Kidney (tissue), 14 donors: ENCODE results near the gene WWC2. TPM values are rescaled to one million over a fixed set of nuclear protein-coding genes. Genes with fewer than 3 reads are reported as not detected.

Source experiments
- DNase-seq, 5 donors: peaks; one replicate each; pipeline ENCODE4 v3.0.0-alpha.2; 2013 to 2020
- FAIRE-seq: peaks from 2 replicates; lab custom pipeline; 2012; peaks lifted over from hg19 to GRCh38; lab: Jason Lieb, UNC
- H3K27ac ChIP-seq, 2 donors: one replicate each; pipeline ENCODE4 v1.7.0; 2013; ENCODE audit warnings: low read depth in 2 of 2, low read length in 2 of 2, inconsistent platforms in 1 of 2
- H3K27me3 ChIP-seq: one replicate; pipeline ENCODE4 v1.7.1; 2013; ENCODE audit warnings: low read length, inconsistent platforms; ENCODE audit not compliant: control insufficient read depth, insufficient read depth
- H3K36me3 ChIP-seq, 3 donors: one replicate each; pipeline versions ENCODE4 v1.7.0 to v1.7.1; 2013; ENCODE audit warnings: low read length in 3 of 3, control low read depth in 1 of 3, inconsistent platforms in 1 of 3; ENCODE audit not compliant: insufficient read depth in 3 of 3, control insufficient read depth in 2 of 3
- H3K4me1 ChIP-seq, 3 donors: one replicate each; pipeline versions ENCODE4 v1.7.0 to v1.7.1; 2013; ENCODE audit warnings: low read length in 3 of 3, inconsistent platforms in 1 of 3, low read depth in 1 of 3; ENCODE audit not compliant: control insufficient read depth in 2 of 3, insufficient read depth in 2 of 3
- H3K4me3 ChIP-seq, 3 donors: one replicate each; pipeline versions ENCODE4 v1.7.0 to v1.8.1; 2013; ENCODE audit warnings: low read length in 3 of 3, control low read depth in 1 of 3, inconsistent platforms in 1 of 3
- H3K9ac ChIP-seq, 3 donors: one replicate each; pipeline versions ENCODE4 v1.7.0 to v1.7.1; 2013; ENCODE audit warnings: low read length in 3 of 3, control low read depth in 1 of 3, inconsistent platforms in 1 of 3
- H3K9me3 ChIP-seq, 3 donors: one replicate each; pipeline versions ENCODE4 v1.7.0 to v1.7.1; 2013; ENCODE audit warnings: low read length in 3 of 3, control low read depth in 1 of 3, inconsistent platforms in 1 of 3; ENCODE audit not compliant: control insufficient read depth in 2 of 3, insufficient read depth in 1 of 3
- intact Hi-C: fragments of 100-400 bp; cut with DNase I; formaldehyde crosslinking; loops from one replicate; pipeline ENCODE4 v1.11.1; 2022
- polyA plus RNA-seq: library from polyadenylated mRNA; stranded (reverse); fragments of 350-450 nt; fragmentation: Illumina TruSeq; extraction: RNeasy Lipid Tissue Mini Kit (QIAGEN cat#74804); gene quantifications from one replicate; pipeline ENCODE4 v1.2.3, GENCODE V29; 2014; ENCODE audit warnings: low read depth, low replicate concordance; ENCODE audit not compliant: insufficient read depth
- total RNA-seq: library from RNA; stranded (reverse); fragmentation: NEBNext Ultra II Directional; extraction: Animal tissue kit (Norgen Biotek cat#: 25700); gene quantifications from one replicate; pipeline ENCODE4 v1.2.1, GENCODE V29; 2021
- TF ChIP-seq, protein P1 (sequence below): IDR thresholded peaks from 3 replicates; pipeline ENCODE4 v1.5.1; 2012; ENCODE audit warnings: mild to moderate bottlenecking, moderate library complexity, borderline replicate concordance; ENCODE audit not compliant: insufficient read depth; ENCODE audit errors: extremely low read depth
- donor health status: control.
- donor health status: control.
- donor health status: control.
- donor health status: control.
- donor health status: control.
- donor health status: DM: yes; HTN: yes; CAD: no.
- donor health status: Normal renal cell carcinoma (clear cell type).

WWC2 gene
- total and polyA plus RNA-seq, 2 donors from 2014 or later: 10.1 to 59.6 TPM

DNA sequence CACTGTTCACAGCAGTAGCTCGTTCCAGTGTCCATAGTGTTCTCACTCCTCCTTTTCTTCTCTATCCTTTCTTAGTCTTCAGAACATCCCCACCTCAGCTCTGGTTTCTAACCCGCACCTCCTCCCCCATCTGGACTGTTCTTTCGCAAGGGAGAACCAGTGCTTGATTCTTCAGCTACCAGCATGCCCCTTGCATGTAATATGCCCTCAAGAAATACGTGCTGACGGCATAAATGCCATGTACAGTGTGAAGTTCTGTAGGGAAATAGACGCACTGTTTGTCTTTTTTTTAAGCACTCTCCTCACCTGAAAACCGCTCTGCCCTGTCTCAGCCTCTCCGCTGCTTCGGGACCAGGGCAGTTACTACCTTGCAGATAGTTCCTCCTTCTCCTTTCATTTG, 215.7 kb downstream of the WWC2 start:
- H3K36me3 ChIP-seq: peaks cover 0 to 12% (median 12%) of the 10 kb centered on the region in 3 donors
- DNase-seq (no peak), FAIRE-seq (no peak)
- no peaks in the 10 kb centered on the region for H3K9me3 ChIP-seq
- H3K4me3 ChIP-seq: no peak overlapping the region
- TF ChIP-seq, protein P1, sequence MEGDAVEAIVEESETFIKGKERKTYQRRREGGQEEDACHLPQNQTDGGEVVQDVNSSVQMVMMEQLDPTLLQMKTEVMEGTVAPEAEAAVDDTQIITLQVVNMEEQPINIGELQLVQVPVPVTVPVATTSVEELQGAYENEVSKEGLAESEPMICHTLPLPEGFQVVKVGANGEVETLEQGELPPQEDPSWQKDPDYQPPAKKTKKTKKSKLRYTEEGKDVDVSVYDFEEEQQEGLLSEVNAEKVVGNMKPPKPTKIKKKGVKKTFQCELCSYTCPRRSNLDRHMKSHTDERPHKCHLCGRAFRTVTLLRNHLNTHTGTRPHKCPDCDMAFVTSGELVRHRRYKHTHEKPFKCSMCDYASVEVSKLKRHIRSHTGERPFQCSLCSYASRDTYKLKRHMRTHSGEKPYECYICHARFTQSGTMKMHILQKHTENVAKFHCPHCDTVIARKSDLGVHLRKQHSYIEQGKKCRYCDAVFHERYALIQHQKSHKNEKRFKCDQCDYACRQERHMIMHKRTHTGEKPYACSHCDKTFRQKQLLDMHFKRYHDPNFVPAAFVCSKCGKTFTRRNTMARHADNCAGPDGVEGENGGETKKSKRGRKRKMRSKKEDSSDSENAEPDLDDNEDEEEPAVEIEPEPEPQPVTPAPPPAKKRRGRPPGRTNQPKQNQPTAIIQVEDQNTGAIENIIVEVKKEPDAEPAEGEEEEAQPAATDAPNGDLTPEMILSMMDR: no peak
- H3K9ac ChIP-seq: no peak overlapping the region
- H3K27ac ChIP-seq: no peak overlapping the region
- no peaks in the 10 kb centered on the region for H3K27me3 ChIP-seq
- no peaks in the 10 kb centered on the region for H3K4me1 ChIP-seq
- intact Hi-C loops: no loop called here

DNA sequence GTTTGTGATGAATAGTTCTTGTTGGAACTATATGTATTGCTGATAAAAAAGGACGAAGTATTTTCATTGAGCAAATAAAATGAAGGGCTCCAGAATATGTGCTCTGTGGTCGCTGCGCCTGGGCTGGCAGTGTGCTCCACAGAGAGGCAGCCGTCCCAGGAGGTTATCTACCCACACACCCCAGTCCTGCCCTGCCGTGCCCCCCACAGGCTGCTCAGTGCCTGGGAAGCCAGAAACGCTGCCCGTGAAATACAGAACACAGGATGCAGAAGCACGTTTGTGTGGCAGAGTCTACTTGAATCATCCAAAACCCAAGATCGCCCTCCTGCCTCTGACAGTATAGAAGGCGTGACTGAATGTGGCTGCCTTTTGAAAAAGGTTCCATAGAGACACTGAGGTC, 219.6 kb downstream of the WWC2 start:
- FAIRE-seq (no peak), DNase-seq (no peak)
- Histone ChIP-seq H3K9me3 (no peaks in the 10 kb centered on the region), H3K9ac (no peak overlapping the region), H3K27ac (no peak overlapping the region), H3K4me1 (no peaks in the 10 kb centered on the region), H3K36me3 (peaks cover 0 to 6% (median 0%) of the 10 kb centered on the region in 3 donors), H3K27me3 (no peaks in the 10 kb centered on the region), H3K4me3 (no peak overlapping the region)
- TF ChIP-seq, protein P1: no peak
- intact Hi-C loops: no loop called here

DNA sequence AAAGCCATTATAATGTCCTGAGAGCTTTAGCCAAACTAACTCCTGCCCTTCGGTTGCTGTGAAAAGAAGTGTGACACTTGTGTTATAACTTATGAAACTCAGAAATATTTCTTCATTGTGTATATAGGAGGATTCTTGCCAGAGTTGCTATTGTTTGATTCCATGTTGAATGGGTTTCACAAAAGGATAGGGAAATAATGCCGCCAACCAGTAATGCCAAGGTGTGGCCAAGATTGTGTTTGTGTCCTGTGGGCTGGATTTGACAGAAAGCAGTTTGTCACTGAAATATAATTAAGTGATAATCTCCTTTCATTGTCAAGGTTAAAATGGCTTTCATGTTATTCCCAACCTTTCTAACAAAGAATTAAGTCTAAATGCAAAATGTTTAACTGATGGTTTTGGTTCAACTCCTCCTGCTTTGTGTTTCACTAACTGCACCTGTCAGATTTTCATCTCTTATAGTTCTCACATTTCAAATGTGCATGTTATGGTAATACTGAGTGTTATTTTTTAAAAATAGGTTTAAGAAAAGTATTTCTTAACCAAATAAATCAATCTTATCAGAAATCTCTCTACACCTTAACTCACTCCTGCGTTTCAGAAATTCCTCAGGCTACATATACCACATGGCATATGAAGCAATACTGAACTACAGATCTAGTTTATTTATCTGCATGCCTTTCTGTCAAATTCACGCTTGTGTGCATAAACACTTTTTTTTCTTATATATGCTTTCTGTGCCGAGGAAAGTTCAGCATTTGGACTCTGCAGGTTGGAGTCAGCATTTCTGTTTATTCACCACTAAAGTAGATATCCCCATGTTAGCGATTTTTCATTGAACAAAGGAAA, 221.4 kb downstream of the WWC2 start, which contains the start of gene CLDN22:
Gene CLDN22, minus strand, starts transcription at position 66 of the 849 bp plus-strand sequence. Its CDS starts 58 bp downstream, at position 8.
- intact Hi-C loops: no loop called here
- no peak for FAIRE-seq
- no peak within 1 kb of the TSS for H3K9ac ChIP-seq
- no peak for DNase-seq
- no peak within 1 kb of the TSS for H3K27ac ChIP-seq
- TF ChIP-seq, protein P1: no peak
- no peaks in the 10 kb centered on the region for H3K27me3 ChIP-seq
- H3K4me3 ChIP-seq: no peak within 1 kb of the TSS
- H3K9me3 ChIP-seq: no peaks in the 10 kb centered on the region
- H3K36me3 ChIP-seq: peaks cover 0 to 2% (median 0%) of the 10 kb centered on the region in 3 donors
- H3K4me1 ChIP-seq: no peaks in the 10 kb centered on the region
